Measurements from ENCODE around the gene TXN2.
"Not testable (repeated sequence)": the region's sequence is repeated elsewhere in the genome, so short reads cannot be mapped to it uniquely, and the experiment has no call there.

The TXN2 gene

DNA sequence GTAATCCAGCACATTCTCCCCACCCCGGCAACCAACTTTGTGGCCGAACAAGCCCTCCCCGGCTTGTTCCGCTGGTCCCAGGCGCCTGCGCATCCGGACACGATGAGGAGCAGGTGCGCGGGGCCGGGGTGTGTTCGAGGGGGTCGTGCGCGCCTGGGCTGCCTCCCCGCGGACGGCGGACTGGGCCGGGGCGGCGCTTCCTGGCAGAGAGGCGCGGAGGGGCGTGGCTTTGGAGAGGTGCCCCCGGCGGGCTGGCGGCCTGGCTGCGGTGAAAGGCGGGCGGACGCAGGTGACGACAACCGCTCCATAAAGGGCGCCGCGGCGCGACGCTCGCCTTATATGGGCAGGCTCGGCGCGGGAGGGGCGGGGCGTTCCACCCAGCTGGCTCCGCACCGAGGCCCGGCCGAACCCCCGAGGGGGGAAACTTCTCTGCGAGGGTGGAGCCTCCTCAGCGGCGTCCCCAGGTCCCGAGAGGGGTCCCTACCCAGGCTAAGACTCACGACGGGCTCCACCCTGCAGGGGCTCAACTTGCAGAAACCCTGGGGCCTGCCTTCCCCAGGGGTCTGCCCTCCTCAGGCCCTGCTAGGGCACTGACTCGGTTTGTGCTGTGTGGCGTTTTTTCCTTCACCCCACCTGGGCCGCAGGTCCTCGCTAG, 26.4 kb downstream of the TXN2 start:
- DNase-seq = peak; percentile 90

- no peak for DNase-seq
These were observed 27.5 kb downstream of the TXN2 start for GRCh38 chr22:36453855-36454378.

DNA sequence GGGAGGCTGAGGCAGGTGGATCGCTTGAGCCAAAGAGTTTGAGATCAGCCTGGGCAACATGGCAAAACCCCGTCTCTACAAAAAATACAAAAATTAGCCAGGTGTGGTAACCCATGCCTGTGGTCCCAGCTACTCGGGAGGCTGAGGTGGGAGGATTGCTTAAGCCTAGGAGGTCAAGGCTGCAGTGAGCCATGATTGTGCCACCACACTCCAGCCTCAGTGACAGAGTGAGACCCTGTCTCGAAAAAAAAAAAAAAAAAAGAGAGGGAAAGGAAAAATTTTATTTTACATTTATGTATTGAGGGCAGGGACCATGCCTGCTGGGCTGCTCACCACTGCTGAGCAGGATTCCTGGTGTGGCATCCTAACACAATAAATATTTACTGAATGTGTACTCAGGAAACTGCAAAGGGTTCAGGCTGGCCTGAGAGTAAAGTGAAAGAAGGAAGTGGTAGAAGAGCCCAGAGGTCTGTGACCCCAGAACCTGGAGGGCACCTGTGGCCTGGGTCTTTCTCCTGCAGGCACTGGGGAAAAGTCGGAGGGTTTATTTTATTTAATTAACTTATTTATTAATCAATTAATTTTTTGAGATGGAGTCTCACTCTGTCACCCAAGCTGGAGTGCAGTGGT, 28.3 kb downstream of the TXN2 start:
- not testable (repeated sequence) for DNase-seq

DNA sequence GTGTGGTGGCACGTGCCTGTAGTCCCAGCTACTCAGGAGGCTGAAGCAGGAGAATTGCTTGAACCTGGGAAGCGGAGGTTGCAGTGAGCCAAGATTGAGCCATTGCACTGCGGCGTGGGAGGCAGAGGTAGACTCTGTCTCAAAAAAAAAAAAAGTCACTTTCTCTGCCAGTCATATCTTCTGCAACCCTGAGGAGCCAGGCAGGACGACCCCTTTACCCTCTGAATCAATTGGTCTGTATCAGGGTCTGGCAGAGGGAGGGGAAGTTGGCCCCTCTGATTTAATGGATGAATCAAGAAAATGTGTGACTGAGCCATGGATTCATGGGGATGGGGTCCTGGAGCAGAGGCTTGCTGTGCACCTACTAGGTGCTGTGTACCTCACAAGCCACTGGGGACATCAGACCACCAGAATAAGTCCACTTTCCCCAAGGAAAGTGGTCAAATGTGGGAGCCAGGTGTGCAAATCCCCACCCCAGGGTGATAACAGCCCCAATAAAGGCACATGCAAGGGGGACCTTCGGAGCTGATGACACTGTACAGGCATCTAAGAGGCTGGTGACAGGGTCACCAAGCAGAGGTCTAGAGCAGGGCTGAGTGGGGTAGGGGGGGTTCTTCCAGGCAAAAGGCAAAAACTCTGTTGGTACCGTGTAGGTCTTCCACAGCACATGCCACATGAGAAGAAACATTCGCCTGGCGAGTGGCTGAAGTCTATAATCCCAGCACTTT, 29.0 kb downstream of the TXN2 start:
- DNase-seq = no peak

- not testable (repeated sequence) for DNase-seq
These were observed 30.5 kb downstream of the TXN2 start for GRCh38 chr22:36450923-36451322.

DNA sequence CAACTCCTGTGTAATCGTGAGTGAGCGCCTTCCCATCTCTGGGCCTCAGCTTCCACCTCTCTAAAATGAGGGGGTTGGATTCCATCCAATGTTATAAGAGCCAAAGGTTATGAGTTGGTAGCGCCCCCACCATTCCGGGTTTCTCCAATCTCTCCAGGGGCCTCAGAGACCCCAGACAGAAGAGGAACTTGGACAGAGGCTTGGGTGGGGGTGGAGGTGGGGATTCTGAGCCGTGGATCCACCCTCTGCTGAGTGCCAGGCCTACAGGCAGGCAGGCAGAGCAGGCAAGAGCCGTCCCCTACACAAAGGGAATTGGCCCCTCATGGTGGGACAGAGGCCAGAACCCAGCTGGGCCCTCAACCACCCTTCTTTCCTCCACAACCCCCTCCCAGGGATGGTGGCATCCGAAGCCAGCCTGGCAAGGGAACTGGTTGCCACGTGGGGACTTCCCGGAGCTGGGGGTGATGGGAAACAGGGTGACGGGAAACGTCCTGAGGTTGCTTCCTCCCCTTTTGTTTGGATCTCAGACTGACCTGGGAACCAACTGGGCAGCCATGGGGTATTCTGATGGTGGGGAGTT, 31.8 kb downstream of the TXN2 start:
- DNase-seq = no peak

GRCh38 chr22:36447632-36448031, 33.8 kb downstream of the TXN2 start:
- DNase-seq = no peak

DNA sequence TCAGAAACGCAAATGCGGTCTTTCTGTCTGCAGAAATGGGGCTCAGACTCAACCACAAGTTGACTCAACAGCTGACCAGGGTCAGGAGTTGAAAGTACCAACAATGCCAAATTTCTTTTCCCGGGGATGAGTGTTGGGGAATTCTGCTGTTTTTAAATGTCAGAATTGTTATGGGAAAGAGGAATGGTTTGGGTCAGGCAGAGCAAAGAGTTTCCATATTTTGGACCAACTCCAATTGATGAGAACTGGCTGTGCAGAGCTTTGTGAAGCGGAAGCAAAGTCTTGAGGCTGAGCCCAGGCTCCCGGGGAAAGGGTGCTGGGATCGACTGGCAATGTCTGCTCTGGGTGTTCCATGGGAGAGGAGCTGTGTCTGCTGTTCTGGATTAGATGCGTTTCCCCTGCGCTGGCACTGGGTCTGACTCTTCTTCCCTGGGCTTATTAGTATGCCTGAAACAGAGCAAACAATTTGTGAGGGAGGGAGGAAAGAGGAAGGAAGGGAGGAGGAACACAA, 36.2 kb downstream of the TXN2 start:
- DNase-seq = no peak

DNA sequence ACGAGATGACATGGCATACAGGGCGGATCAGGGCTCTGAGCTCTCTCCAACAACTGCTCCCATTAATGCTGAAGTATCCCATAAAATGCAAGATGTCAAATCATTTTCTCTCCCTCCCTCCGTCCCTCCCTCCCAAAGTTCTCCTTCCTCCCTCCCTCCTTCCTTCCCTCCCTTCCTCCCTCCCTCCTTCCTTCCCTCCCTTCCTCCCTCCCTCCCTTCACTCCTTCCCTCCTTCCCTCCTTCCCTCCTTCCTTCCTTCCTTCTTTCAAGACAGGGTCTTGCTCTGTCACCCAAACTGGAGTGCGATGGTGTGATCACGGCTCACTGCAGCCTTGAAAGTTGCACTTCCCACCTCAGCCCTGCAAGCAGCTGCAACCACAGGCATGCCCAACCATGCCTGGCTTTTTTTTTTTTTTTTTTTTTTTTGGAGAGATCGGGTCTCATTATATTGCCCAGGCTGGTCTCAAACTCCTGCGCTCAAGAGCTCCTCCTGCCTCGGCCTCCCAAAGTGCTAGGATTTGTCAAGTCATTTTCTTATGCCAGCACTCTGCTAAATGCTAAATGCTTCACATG, 38.2 kb downstream of the TXN2 start:
- no peak for DNase-seq

- no peak for DNase-seq
These were observed 38.8 kb downstream of the TXN2 start for GRCh38 chr22:36442506-36443197.

DNA sequence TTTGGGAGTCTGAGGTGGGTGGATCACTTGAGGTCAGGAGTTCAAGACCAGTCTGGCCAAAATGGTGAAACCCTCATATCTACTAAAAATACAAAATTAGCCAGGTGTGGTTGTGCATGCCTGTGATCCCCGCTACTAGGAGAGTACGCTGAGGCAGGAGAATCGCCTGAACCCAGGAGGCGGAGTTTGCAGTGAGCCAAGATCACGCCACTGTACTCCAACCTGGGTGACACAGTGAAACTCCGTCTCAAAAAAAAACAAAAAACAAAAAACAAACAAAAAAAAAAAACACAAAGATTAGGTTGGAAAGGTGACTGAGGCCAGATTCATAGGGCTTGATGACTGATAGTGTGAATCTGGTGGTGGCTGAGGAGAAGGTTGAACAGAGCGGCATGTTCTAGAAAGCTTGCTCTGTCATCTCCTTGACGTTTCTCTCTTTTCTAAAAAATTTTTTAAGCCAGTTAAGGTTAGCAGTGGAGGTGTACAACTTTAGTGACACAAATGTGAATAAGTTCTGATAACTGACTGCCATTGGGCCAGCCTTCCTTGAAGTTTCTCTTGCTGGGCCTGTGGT, 40.9 kb downstream of the TXN2 start:
- no peak for DNase-seq

- no peak for DNase-seq
These were observed 41.8 kb downstream of the TXN2 start for GRCh38 chr22:36439481-36440271.

DNA sequence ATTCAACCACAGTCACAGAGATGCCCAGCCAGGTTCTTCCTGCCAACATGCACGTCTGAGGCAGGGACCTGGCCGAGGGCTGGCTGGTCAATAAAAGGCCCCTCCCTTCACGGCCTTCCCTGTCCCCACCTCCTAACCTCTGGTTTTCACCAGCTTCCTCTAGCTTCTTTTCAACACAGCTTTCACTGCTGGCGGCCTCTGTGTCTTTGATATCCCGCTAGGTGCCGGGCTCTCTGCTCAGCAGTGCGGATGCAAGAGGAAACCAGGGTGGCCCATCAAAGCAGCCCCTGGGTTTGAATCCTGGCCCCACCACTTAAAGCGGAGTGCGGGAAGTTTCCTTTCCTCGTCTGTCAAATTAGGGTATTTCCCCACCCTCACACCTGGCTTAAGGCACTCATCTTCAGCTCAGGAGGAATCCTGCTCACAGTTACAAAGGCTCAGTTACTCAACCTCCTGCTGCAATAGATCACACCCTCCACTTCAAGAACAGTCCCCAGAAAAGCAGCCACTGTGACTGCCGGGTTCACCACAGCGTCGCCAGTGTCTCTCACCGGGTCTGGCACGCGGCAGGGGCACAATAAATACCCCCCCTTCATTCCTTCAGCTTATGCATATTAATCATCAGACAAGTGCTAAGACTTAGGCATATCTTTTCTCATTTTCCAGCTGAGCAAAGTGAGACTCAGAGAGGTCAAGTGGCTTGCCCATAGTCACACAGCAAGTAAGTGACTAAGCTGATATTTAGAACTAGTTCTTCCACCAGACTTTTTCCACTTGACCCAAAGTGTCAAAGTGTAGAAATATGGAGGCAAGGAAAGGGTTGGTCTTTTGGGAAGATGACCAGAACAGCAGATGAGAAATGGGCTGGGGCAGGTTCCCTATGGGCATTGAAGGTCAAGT, 45.7 kb downstream of the TXN2 start:
- peak; percentile 92 for DNase-seq

DNA sequence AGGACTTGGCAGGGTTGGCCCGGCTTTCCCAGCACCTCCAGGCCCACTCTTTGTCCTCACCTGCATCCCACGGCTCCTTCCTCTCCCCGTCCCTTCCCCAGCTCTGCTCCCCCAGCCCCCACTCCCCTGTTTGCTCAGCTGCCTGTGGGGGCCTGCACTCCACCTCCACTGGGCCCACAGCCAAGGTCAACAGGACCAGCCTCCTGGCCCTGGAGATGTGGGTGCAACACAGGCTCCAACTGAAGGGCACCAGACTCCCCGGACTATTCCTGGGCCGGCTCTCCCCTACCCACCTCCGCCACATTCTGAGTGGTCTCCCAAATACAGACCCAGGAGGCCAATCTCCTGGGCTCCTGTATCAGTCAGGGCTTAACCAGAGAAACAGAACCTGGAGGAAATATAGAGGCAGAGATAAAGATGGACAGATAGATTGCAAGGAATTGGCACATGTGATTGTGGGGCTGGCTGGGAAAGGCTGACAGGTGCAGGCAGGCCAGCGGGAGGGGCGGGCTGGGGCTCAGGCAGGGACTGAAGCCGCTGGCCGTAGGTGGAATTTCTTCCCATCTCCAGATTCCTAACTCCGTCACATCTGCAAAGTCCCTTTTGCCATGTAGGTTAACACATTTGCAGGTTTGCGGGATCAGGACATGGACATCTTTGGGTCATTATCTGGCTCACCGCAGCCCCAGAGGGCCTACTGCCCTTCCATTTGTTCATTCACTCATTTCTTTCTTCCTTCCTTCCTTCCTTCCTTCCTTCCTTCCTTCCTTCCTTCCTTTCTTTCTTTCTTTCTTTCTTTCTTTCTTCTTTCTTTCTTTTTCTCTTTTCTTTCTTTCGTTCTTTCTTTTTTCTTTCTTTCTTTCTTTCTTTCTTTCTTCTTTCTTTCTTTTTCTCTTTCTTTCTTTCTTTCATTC, 47.9 kb downstream of the TXN2 start:
- DNase-seq = no peak

DNA sequence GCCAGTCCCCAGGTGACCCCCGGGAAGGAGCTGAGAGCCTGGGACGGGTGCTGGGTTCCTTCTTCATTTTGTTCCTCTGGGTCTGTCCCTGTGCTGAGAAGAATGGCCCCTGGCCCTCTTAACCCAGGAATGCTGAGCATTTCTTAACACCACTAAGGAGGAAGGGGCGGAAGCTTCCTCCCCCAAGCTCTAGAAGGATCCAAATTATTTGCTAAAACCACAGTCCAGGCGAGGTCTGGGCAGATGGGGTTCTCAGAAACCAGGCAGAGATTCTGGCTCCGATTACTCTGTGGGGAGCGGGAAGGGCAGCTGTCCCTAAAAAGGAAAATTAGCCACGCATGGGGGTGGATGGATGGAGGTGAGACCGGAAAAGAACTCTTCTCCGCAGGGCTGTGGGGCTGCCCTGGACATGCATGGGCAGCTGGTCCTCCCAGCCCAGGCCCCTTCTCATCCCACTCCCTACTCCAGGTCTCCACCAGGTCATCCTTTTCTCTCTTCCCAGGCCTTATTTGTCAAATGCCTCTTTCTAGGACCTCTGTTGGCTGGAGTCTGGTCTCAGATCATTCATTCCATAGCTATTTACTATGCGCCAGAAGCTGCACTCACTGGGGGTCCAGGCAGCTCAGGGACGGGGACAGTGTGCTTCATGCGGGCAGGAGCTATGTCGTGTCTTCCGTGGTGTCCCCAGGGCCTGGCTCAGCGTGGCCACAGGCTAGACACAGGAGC, 48.7 kb downstream of the TXN2 start:
- no peak for DNase-seq

DNA sequence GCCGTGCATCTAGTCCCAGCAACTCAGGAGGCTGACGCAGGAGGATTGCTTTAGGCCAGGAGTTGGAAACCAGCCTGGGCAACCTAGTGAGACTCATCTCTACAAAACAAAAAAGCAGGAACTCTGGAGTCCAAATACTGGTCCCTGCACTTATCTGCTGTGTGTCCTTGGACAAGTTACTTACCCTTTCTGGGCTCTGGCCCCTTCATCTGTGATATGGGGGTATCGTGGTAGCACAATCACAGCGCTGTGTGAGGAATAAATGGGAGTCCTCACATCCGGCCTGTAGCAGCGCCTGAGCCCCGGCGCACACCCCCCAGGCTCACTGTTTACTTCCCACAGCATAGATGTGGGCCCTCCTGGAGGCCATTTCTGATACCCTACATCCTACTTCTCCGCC, 49.5 kb downstream of the TXN2 start:
- DNase-seq = no peak

DNA sequence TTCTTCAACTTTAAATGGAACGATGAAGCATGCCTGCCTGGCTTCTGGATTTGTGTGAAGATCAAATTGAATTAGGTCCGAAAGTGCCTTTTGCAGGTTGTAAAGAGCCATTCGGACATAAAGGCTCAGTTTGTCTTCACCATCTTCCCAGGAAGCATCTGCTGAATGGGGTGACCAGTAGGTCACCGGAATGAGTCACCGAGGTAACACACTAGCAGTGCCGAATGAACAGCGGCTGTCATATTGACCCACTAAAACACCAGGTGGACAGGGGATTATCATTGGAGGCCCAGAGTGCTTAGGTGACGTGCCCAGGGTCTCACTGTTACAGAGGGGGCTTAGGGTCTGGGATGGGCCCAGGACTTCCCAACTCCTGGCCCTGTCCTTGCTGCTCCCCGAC, 50.6 kb downstream of the TXN2 start:
- DNase-seq = no peak

GRCh38 chr22:36427952-36428351, 53.5 kb downstream of the TXN2 start:
- not testable (repeated sequence) for DNase-seq

Data from CD4-positive, alpha-beta T cell treated with Interleukin-4 for 4 hours (primary cell).